Measurements from ENCODE around the gene CES4A. TPM values are rescaled to one million over a fixed set of nuclear protein-coding genes. Genes with fewer than 3 reads are reported as not detected.

The CES4A gene
- total RNA-seq, 1 experiment from 2014 or later: 0.61 TPM

GRCh38 chr16:66939366-66939765, 49.0 kb upstream of the CES4A start (continued):
- TF ChIP-seq, protein P1, sequence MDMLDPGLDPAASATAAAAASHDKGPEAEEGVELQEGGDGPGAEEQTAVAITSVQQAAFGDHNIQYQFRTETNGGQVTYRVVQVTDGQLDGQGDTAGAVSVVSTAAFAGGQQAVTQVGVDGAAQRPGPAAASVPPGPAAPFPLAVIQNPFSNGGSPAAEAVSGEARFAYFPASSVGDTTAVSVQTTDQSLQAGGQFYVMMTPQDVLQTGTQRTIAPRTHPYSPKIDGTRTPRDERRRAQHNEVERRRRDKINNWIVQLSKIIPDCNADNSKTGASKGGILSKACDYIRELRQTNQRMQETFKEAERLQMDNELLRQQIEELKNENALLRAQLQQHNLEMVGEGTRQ (CRISPR knock-in tag; IDR thresholded peaks at IDR 0.05): no peak

DNA sequence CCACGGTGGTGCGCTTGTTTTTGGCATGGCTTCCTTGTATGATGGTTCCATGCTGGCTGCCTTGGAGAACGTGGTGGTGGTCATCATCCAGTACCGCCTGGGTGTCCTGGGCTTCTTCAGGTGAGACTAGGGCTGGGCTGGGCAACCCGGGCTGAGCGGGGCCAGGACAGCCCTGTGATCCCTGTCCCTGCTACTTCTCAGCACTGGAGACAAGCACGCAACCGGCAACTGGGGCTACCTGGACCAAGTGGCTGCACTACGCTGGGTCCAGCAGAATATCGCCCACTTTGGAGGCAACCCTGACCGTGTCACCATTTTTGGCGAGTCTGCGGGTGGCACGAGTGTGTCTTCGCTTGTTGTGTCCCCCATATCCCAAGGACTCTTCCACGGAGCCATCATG, 48.2 kb upstream of the CES4A start:
- ATAC-seq: no peak
- no peak for TF ChIP-seq NR1H2 (CRISPR knock-in tag; IDR thresholded peaks at IDR 0.05)
- TF ChIP-seq, protein P2, sequence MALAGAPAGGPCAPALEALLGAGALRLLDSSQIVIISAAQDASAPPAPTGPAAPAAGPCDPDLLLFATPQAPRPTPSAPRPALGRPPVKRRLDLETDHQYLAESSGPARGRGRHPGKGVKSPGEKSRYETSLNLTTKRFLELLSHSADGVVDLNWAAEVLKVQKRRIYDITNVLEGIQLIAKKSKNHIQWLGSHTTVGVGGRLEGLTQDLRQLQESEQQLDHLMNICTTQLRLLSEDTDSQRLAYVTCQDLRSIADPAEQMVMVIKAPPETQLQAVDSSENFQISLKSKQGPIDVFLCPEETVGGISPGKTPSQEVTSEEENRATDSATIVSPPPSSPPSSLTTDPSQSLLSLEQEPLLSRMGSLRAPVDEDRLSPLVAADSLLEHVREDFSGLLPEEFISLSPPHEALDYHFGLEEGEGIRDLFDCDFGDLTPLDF (CRISPR knock-in tag; IDR thresholded peaks at IDR 0.05): no peak

DNA sequence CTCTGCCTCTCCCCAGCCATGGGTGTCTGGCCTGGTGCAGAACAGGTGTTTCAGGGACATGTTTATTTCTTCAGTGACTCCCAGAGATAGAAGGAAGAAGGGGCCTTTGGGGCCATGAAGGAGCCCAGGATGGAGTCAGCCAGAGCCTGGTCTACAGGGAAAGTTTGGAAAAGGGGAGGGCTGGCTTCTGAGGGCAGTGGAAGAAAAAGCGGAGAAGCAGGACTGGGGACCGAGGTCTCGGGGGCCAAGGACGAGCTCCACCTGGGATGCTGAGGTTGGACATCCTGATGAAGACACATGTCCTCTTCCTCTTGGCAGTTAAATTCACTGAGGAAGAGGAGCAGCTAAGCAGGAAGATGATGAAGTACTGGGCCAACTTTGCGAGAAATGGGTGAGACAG, 45.4 kb upstream of the CES4A start:
- Mint-ChIP-seq H3K4me3 (no peak overlapping the region), H3K27ac (no peak overlapping the region), H3K4me1 (peaks cover 6% of the 10 kb centered on the region; the same call in 1 of the 2 replicates), H3K27me3 (ENCODE audit: low read depth) (peaks cover 14% of the 10 kb centered on the region), H3K9me3 (no peaks in the 10 kb centered on the region), H3K36me3 (peaks cover 18% of the 10 kb centered on the region)
- ATAC-seq (no peak), DNase-seq (ENCODE audit: low spot score) (no peak)
- ChIA-PET POLR2A (no interaction called here), CTCF (interaction anchor here (0.5 to 2.9 kb wide), 4 partner anchors 14 to 489 kb away, joined by 5 to 10 read pairs (median 6); no protein-coding TSS in a partner anchor)
- no peak for TF ChIP-seq FOXJ3 (CRISPR knock-in tag; IDR thresholded peaks at IDR 0.05; ENCODE audit: borderline replicate concordance)
- TF ChIP-seq CREM (CRISPR knock-in tag; IDR thresholded peaks at IDR 0.05): no peak
- TF ChIP-seq ZMAT4 (CRISPR knock-in tag; IDR thresholded peaks at IDR 0.05): no peak
- no peak for TF ChIP-seq ZNF396 (CRISPR knock-in tag; IDR thresholded peaks at IDR 0.05; ENCODE audit: borderline replicate concordance)
- TF ChIP-seq MXD4 (CRISPR knock-in tag; IDR thresholded peaks at IDR 0.05; ENCODE audit: borderline replicate concordance): no peak
- TF ChIP-seq ATF2 (CRISPR knock-in tag; IDR thresholded peaks at IDR 0.05; ENCODE audit: borderline replicate concordance, low read depth): no peak
- no peak for TF ChIP-seq NFATC4 (CRISPR knock-in tag; IDR thresholded peaks at IDR 0.05)
- no peak for TF ChIP-seq E2F4 (CRISPR knock-in tag; IDR thresholded peaks at IDR 0.05; ENCODE audit: borderline replicate concordance, low read depth)
- no peak for TF ChIP-seq IRF2 (CRISPR knock-in tag; IDR thresholded peaks at IDR 0.05; ENCODE audit: borderline replicate concordance, low read depth)
- TF ChIP-seq NR1H2 (CRISPR knock-in tag; IDR thresholded peaks at IDR 0.05): no peak
- TF ChIP-seq ESRRA (CRISPR knock-in tag; IDR thresholded peaks at IDR 0.05; ENCODE audit: borderline replicate concordance): no peak
- no peak for TF ChIP-seq NR3C1 (CRISPR knock-in tag; conservative IDR thresholded peaks at IDR 0.05; ENCODE audit: low read depth)
- no peak for TF ChIP-seq ZNF281 (CRISPR knock-in tag; IDR thresholded peaks at IDR 0.05)
- no peak for TF ChIP-seq ETV6 (CRISPR knock-in tag; IDR thresholded peaks at IDR 0.05)
- TF ChIP-seq GTF2I (CRISPR knock-in tag; conservative IDR thresholded peaks at IDR 0.05): no peak
- no peak for TF ChIP-seq TCF7 (CRISPR knock-in tag; IDR thresholded peaks at IDR 0.05; ENCODE audit: low read depth)
- TF ChIP-seq ZNF263 (CRISPR knock-in tag; IDR thresholded peaks at IDR 0.05; ENCODE audit: low read depth): no peak
- no peak for TF ChIP-seq SP1 (CRISPR knock-in tag; conservative IDR thresholded peaks at IDR 0.05)

More for the DNA sequence above, 48.2 kb upstream of the CES4A start:
- Mint-ChIP-seq H3K4me1 (peaks cover 12% of the 10 kb centered on the region), H3K4me3 (no peak overlapping the region), H3K27ac (no peak overlapping the region), H3K27me3 (ENCODE audit: low read depth) (peaks cover 4% of the 10 kb centered on the region; the same call in 1 of the 2 replicates), H3K9me3 (no peaks in the 10 kb centered on the region), H3K36me3 (peaks cover 18% of the 10 kb centered on the region)
- DNase-seq (ENCODE audit: low spot score): no peak
- CTCF ChIA-PET: no interaction called here
- POLR2A ChIA-PET: no interaction called here

Data from WTC11 (cell line).